ENCODE results near the gene PROM1.

- TF ChIP-seq CTCF (IDR thresholded peaks at IDR 0.05; ENCODE audit: insufficient read depth, low read length, poor library complexity, severe bottlenecking): no peak
- TF ChIP-seq EZH2phosphoT487 (conservative IDR thresholded peaks at IDR 0.05; ENCODE audit: low read length): no peak
Observed at GRCh38 chr4:16082041-16082425, 1.8 kb downstream of the PROM1 start.
